ENCODE measurements around the gene ANGPT4. TPM values are rescaled to one million over a fixed set of nuclear protein-coding genes. Genes with fewer than 3 reads are reported as not detected.

The ANGPT4 gene
- total and polyA plus RNA-seq, 11 donors = 0.08 to 0.32 (median 0.15) TPM; not detected in 5

DNA sequence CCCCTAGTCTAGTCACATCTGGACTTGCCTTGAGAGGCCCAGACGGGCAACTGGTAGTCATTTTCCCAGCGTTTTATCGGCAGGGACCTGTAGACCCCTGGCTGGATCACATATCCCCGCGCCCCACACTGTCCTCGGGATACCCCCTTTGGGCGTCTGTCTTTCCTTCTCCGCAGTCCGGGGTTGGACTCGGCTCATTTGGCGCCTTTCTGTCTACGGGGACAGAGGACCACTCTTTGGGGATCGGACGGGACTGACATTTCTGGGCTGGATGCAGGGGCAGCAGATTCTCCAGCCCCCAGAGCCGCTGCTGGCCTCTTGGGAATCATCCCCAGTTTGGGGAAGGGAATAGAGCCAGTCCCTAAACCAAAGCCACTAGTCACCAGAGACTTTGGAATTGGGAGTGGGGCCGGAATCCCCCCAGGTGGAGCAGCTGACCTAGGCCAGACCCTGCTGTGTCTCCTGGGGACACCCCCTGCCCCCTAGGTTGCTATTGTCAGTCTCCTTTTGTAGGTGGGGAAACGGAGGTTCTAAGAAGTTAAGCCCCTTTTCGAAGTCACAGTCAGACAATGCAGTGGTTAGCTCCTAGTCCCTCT, 81.9 kb downstream of the ANGPT4 start:
- ATAC-seq (no peak), DNase-seq (no peak)
- H3K9me3 ChIP-seq = peaks cover 0 to 10% (median 0%) of the 10 kb centered on the region in 12 donors
- TF ChIP-seq, protein P1, sequence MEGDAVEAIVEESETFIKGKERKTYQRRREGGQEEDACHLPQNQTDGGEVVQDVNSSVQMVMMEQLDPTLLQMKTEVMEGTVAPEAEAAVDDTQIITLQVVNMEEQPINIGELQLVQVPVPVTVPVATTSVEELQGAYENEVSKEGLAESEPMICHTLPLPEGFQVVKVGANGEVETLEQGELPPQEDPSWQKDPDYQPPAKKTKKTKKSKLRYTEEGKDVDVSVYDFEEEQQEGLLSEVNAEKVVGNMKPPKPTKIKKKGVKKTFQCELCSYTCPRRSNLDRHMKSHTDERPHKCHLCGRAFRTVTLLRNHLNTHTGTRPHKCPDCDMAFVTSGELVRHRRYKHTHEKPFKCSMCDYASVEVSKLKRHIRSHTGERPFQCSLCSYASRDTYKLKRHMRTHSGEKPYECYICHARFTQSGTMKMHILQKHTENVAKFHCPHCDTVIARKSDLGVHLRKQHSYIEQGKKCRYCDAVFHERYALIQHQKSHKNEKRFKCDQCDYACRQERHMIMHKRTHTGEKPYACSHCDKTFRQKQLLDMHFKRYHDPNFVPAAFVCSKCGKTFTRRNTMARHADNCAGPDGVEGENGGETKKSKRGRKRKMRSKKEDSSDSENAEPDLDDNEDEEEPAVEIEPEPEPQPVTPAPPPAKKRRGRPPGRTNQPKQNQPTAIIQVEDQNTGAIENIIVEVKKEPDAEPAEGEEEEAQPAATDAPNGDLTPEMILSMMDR (IDR thresholded peaks at IDR 0.05) = no peak
- no peak for TF ChIP-seq POLR2A (IDR thresholded peaks at IDR 0.05)
- H3K36me3 ChIP-seq = no peaks in the 10 kb centered on the region
- intact Hi-C loops (cut with DNase I) = loop anchor here in 3 of 10 donors (5.0 to 10.0 kb wide), 3 partner anchors 283 to 561 kb away; partner anchors contain the start of genes CSNK2A1 (in 1 of the 3), FKBP1A (in 1 of the 3) and PSMF1 (in 1 of the 3)
- 11 to 23% (median 13%) methylated on average over 18 of the region's 18 CpGs for WGBS, 4 donors
- peak overlapping the region; percentile 69 to 97 (median 81) for H3K4me3 ChIP-seq
- H3K27me3 ChIP-seq = no peaks in the 10 kb centered on the region
- H3K27ac ChIP-seq = peak overlapping the region in 11 of 12 donors; percentile 49 to 96 (median 85)
- peaks cover 0 to 49% (median 22%) of the 10 kb centered on the region in 12 donors for H3K4me1 ChIP-seq

- TF ChIP-seq POLR2A (IDR thresholded peaks at IDR 0.05) = no peak
- TF ChIP-seq, protein P1 (IDR thresholded peaks at IDR 0.05) = no peak
- DNase-seq = peak; percentile 97 to 98 (median 98)
- WGBS, 4 donors = 0 to 1% (median 1%) methylated on average over 26 to 64 of the region's 64 CpGs
- Histone ChIP-seq H3K27me3 (no peaks in the 10 kb centered on the region), H3K4me1 (peaks cover 0 to 49% (median 22%) of the 10 kb centered on the region in 12 donors), H3K36me3 (no peaks in the 10 kb centered on the region), H3K9me3 (peaks cover 0 to 10% (median 0%) of the 10 kb centered on the region in 12 donors), H3K4me3 (peak within 1 kb of the TSS; percentile 69 to 97 (median 81)), H3K27ac (peak within 1 kb of the TSS; percentile 49 to 96 (median 84))
- ATAC-seq = peak; percentile 94 to 98 (median 97)
- intact Hi-C loops (cut with DNase I) = loop anchor here in 3 of 10 donors (5.0 to 10.0 kb wide), 3 partner anchors 284 to 561 kb away; partner anchors contain the start of genes CSNK2A1 (in 1 of the 3), FKBP1A (in 1 of the 3) and PSMF1 (in 1 of the 3)
Observed at GRCh38 chr20:833450-834150, 82.5 kb downstream of the ANGPT4 start, which contains the start of gene FAM110A. Gene FAM110A, plus strand, starts transcription at chr20:833715. Its CDS starts 11,090 bp downstream, at chr20:844805.

DNA sequence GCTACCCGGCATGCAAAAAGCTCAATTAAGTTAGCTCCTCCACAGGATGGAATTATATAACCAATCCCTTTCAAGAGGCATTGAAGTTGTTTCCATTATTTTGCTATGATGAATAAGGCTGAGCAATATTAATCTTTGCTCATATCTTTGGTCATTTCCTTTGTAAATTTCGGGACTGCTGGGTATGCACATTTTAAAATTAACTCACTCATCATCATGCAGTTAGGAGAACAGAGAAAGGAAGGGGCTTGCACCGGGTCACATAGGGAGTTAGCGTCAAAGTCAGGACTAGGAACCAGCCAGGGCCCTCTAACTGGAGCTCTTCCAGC, 83.0 kb downstream of the ANGPT4 start:
- DNase-seq (no peak), ATAC-seq (no peak)
- intact Hi-C loops (cut with DNase I) = loop anchor here in 3 of 10 donors (5.0 to 10.0 kb wide), 3 partner anchors 284 to 562 kb away; partner anchors contain the start of genes CSNK2A1 (in 1 of the 3), FKBP1A (in 1 of the 3) and PSMF1 (in 1 of the 3)
- H3K4me3 ChIP-seq = peak overlapping the region; percentile 24 to 97 (median 81)
- WGBS, 4 donors = 3 to 7% (median 4%) methylated on average over 4 of the region's 4 CpGs
- H3K36me3 ChIP-seq = no peaks in the 10 kb centered on the region
- H3K27me3 ChIP-seq = no peaks in the 10 kb centered on the region
- H3K4me1 ChIP-seq = peaks cover 0 to 45% (median 22%) of the 10 kb centered on the region in 12 donors
- H3K9me3 ChIP-seq = peaks cover 0 to 5% (median 0%) of the 10 kb centered on the region in 12 donors
- H3K27ac ChIP-seq = peak overlapping the region; percentile 49 to 96 (median 84)
- no peak for TF ChIP-seq POLR2A (IDR thresholded peaks at IDR 0.05)
- TF ChIP-seq, protein P1 (IDR thresholded peaks at IDR 0.05) = no peak

GRCh38 chr20:831956-832355, 84.2 kb downstream of the ANGPT4 start:
- Histone ChIP-seq H3K36me3 (no peaks in the 10 kb centered on the region), H3K27me3 (no peaks in the 10 kb centered on the region), H3K4me1 (peaks cover 0 to 35% (median 22%) of the 10 kb centered on the region in 12 donors), H3K9me3 (no peaks in the 10 kb centered on the region), H3K27ac (no peak overlapping the region), H3K4me3 (no peak overlapping the region)
- DNase-seq (no peak), ATAC-seq (no peak)
- WGBS, 4 donors = 97 to 99% (median 98%) methylated on average over 3 of the region's 3 CpGs
- intact Hi-C loops (cut with DNase I) = loop anchor here in 3 of 10 donors (5.0 to 10.0 kb wide), 3 partner anchors 285 to 563 kb away; partner anchors contain the start of genes CSNK2A1 (in 1 of the 3), FKBP1A (in 1 of the 3) and PSMF1 (in 1 of the 3)
- TF ChIP-seq, protein P1 (IDR thresholded peaks at IDR 0.05) = no peak
- TF ChIP-seq POLR2A (IDR thresholded peaks at IDR 0.05) = no peak
